ENCODE data around the gene KLHL40. TPM values are rescaled to one million over a fixed set of nuclear protein-coding genes. Genes with fewer than 3 reads are reported as not detected.
"Not testable (repeated sequence)": the region's sequence is repeated elsewhere in the genome, so short reads cannot be mapped to it uniquely, and the experiment has no call there.

The KLHL40 gene
- total and polyA plus RNA-seq, 2 experiments from 2014 or later = not detected

- Histone ChIP-seq H3K4me1 (ENCODE audit: insufficient read depth) (no peaks in the 10 kb centered on the region), H3K4me3 (no peak overlapping the region), H3K27me3 (no peaks in the 10 kb centered on the region), H3K27ac (no peak overlapping the region), H3K36me3 (replicated peaks; ENCODE audit: insufficient read depth, low read depth) (no peaks in the 10 kb centered on the region), H2AFZ (no peak overlapping the region), H3K79me2 (no peaks in the 10 kb centered on the region), H3K4me2 (no peak overlapping the region), H3K9me3 (ENCODE audit: low read depth) (no peaks in the 10 kb centered on the region), H4K20me1 (ENCODE audit: insufficient read depth, poor library complexity, severe bottlenecking) (no peaks in the 10 kb centered on the region), H3K9me2 (replicated peaks; ENCODE audit: insufficient read depth) (no peaks in the 10 kb centered on the region)
- TF ChIP-seq EZH2phosphoT487 (IDR thresholded peaks at IDR 0.05; ENCODE audit: low read depth, severe bottlenecking, unreplicated experiment) (no peak), EZH2 (IDR thresholded peaks at IDR 0.05; ENCODE audit: borderline replicate concordance) (no peak)
- TF ChIP-seq, protein P1, sequence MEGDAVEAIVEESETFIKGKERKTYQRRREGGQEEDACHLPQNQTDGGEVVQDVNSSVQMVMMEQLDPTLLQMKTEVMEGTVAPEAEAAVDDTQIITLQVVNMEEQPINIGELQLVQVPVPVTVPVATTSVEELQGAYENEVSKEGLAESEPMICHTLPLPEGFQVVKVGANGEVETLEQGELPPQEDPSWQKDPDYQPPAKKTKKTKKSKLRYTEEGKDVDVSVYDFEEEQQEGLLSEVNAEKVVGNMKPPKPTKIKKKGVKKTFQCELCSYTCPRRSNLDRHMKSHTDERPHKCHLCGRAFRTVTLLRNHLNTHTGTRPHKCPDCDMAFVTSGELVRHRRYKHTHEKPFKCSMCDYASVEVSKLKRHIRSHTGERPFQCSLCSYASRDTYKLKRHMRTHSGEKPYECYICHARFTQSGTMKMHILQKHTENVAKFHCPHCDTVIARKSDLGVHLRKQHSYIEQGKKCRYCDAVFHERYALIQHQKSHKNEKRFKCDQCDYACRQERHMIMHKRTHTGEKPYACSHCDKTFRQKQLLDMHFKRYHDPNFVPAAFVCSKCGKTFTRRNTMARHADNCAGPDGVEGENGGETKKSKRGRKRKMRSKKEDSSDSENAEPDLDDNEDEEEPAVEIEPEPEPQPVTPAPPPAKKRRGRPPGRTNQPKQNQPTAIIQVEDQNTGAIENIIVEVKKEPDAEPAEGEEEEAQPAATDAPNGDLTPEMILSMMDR (IDR thresholded peaks at IDR 0.05; ENCODE audit: poor library complexity) = no peak
- WGBS (ENCODE audit: low lambda C conversion rate, missing lambda C conversion rate) = 69% methylated on average over 6 of the region's 6 CpGs
- no peak for DNase-seq (ENCODE audit: low spot score)
Measured at GRCh38 chr3:42719002-42719401, 33.7 kb downstream of the KLHL40 start.

DNA sequence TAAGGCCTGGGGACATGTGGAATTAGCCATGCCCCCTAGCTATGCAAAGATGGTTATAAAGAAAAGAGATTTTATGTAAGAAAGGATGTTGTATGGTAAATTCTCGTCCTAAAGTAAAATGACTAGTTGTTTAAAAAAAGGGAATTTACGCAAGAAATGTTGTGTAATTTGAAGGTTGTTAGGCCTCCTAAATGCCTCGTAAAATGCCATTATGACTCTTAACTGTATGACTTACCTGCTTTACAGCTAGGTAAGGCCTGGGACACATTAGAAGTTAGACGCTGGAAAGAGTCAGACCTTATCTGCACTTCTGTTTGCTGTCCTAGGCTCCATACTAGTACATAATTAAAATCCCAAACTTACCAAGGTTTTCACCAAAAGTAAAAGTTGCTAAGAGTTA is 34.8 kb downstream of the KLHL40 start:
- no peak overlapping the region for H3K4me2 ChIP-seq
- WGBS (ENCODE audit: low lambda C conversion rate, missing lambda C conversion rate) = 57% methylated on average over 4 of the region's 4 CpGs
- TF ChIP-seq, protein P1 (IDR thresholded peaks at IDR 0.05; ENCODE audit: poor library complexity) = no peak
- TF ChIP-seq EZH2phosphoT487 (IDR thresholded peaks at IDR 0.05; ENCODE audit: low read depth, severe bottlenecking, unreplicated experiment) (no peak), EZH2 (IDR thresholded peaks at IDR 0.05; ENCODE audit: borderline replicate concordance) (no peak)
- no peaks in the 10 kb centered on the region for H4K20me1 ChIP-seq (ENCODE audit: insufficient read depth, poor library complexity, severe bottlenecking)
- H3K36me3 ChIP-seq (replicated peaks; ENCODE audit: insufficient read depth, low read depth) = no peaks in the 10 kb centered on the region
- no peaks in the 10 kb centered on the region for H3K4me1 ChIP-seq (ENCODE audit: insufficient read depth)
- no peak overlapping the region for H3K4me3 ChIP-seq
- H3K79me2 ChIP-seq = no peaks in the 10 kb centered on the region
- H2AFZ ChIP-seq = no peak overlapping the region
- H3K9me3 ChIP-seq (ENCODE audit: low read depth) = no peaks in the 10 kb centered on the region
- no peak overlapping the region for H3K27ac ChIP-seq
- no peaks in the 10 kb centered on the region for H3K27me3 ChIP-seq
- H3K9me2 ChIP-seq (replicated peaks; ENCODE audit: insufficient read depth) = no peaks in the 10 kb centered on the region
- no peak for DNase-seq (ENCODE audit: low spot score)

DNA sequence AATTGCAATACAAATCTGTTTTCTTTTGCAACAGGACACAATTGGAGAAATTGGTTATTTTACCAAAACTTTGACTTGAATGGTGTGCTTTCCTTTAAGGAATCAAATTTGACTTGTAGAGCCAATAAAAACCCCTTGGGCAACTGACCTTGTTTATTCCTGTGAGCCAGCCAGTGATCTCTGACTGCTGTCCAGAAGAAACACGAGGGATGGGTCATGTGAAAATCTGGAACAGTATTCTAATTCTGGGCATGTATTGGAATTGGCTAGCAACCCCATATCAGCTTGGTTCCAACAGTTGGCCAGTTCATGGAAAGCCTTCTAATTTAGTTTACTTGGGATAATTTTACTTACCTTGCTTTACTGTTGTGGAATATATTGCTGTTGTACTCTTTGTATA is 36.4 kb downstream of the KLHL40 start:
- TF ChIP-seq, protein P1 (IDR thresholded peaks at IDR 0.05; ENCODE audit: poor library complexity) = no peak
- TF ChIP-seq EZH2 (IDR thresholded peaks at IDR 0.05; ENCODE audit: borderline replicate concordance) = no peak
- DNase-seq (ENCODE audit: low spot score) = no peak
- Histone ChIP-seq H3K4me2 (no peak overlapping the region), H3K4me3 (no peak overlapping the region), H4K20me1 (ENCODE audit: insufficient read depth, poor library complexity, severe bottlenecking) (no peaks in the 10 kb centered on the region), H3K27ac (no peak overlapping the region), H3K9me2 (replicated peaks; ENCODE audit: insufficient read depth) (no peaks in the 10 kb centered on the region), H3K27me3 (no peaks in the 10 kb centered on the region), H3K4me1 (ENCODE audit: insufficient read depth) (no peaks in the 10 kb centered on the region), H2AFZ (no peak overlapping the region), H3K79me2 (no peaks in the 10 kb centered on the region), H3K9me3 (ENCODE audit: low read depth) (no peaks in the 10 kb centered on the region), H3K36me3 (replicated peaks; ENCODE audit: insufficient read depth, low read depth) (no peaks in the 10 kb centered on the region)
- WGBS (ENCODE audit: low lambda C conversion rate, missing lambda C conversion rate) = 63% methylated on average over 1 of the region's 1 CpG

DNA sequence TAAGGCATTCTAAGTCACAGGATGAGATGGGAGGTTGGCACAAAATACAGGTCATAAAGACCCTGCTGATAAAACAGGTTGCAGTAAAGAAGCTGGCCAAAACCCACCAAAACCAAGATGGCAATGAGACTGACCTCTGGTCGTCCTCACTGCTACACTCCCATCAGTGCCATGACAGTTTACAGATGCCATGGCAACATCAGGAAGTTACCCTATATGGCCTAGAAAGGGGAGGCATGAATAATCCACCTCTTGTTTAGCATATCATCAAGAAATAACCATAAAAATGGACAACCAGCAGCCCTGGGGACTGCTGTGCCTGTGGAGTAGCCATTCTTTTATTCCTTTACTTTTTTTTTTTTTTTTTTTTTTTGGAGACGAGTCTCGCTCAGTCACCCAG is 37.1 kb downstream of the KLHL40 start:
- H3K36me3 ChIP-seq (replicated peaks; ENCODE audit: insufficient read depth, low read depth); DNase-seq (ENCODE audit: low spot score); H3K4me2 ChIP-seq; H3K79me2 ChIP-seq; H3K9me2 ChIP-seq (replicated peaks; ENCODE audit: insufficient read depth); H3K4me1 ChIP-seq (ENCODE audit: insufficient read depth); H2AFZ ChIP-seq; H3K4me3 ChIP-seq; H3K9me3 ChIP-seq (ENCODE audit: low read depth); H4K20me1 ChIP-seq (ENCODE audit: insufficient read depth, poor library complexity, severe bottlenecking); H3K27me3 ChIP-seq; H3K27ac ChIP-seq: not testable (repeated sequence)
- 91% methylated on average over 3 of the region's 3 CpGs for WGBS (ENCODE audit: low lambda C conversion rate, missing lambda C conversion rate)
